Activated CD8-positive, alpha-beta memory T cell treated with anti-CD3 and anti-CD28 coated beads for 24 hours (primary cell): ENCODE measurements around the gene JMJD1C.
"Not testable (repeated sequence)": the region's sequence is repeated elsewhere in the genome, so short reads cannot be mapped to it uniquely, and the experiment has no call there.

Experiments
- DNase-seq: peaks from one replicate; pipeline ENCODE4 v3.0.0-alpha.2; 2020

Gene JMJD1C

GRCh38 chr10:63391812-63392211 lies 74.0 kb downstream of the JMJD1C start:
- no peak for DNase-seq

DNA sequence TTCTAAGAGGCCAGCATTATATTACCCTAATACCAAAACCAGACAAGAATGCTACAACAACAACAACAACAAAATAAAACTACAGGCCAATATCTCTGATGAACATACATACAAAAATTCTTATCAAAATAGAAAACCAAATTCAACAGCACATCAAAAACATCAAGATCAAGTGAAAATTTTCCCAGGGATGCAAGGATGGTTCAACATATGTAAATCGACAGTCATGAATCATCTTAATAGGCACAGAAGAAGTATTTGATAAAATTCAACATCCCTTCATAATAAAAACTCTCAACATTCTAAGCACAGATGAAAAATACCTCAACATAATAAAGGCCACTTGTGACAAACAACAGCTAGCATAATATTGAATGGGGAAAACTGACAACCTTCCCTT lies 75.3 kb downstream of the JMJD1C start:
- DNase-seq: no peak

DNA sequence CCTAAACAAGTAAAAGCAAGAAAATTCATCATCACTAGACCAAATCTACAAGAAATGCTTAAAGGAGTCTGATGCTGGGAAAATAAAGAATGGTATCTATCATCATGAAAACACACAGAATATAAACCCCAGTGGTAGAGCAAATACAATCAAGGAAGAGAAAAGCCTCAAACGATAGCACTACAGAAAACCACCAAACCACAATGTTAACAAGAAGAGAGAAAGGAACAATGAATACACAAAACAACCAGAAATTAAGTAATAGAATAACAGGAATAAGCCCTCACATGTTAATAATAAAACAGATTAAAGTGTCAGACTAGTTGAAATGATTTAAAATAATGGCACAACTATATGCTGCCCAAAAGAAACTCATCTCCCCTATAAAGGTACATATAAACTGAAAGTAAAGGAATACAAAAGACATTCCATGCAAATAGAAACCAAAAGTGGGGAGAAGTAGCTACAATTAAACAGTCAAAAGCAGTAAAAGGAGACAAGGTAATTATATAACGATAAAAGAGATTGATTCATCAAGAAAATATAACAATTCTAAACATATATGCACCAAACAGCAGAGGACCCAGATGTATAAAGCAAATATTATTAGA lies 77.3 kb downstream of the JMJD1C start:
- DNase-seq: no peak

GRCh38 chr10:63385254-63385653 lies 80.5 kb downstream of the JMJD1C start:
- no peak for DNase-seq

GRCh38 chr10:63384675-63385074 lies 81.1 kb downstream of the JMJD1C start:
- no peak for DNase-seq

- DNase-seq: no peak
These were observed 81.8 kb downstream of the JMJD1C start for GRCh38 chr10:63384001-63384400.

- DNase-seq: no peak
These were observed 82.6 kb downstream of the JMJD1C start for GRCh38 chr10:63383141-63383540.

- DNase-seq: no peak
These were observed 83.7 kb downstream of the JMJD1C start for GRCh38 chr10:63382066-63382465.

DNA sequence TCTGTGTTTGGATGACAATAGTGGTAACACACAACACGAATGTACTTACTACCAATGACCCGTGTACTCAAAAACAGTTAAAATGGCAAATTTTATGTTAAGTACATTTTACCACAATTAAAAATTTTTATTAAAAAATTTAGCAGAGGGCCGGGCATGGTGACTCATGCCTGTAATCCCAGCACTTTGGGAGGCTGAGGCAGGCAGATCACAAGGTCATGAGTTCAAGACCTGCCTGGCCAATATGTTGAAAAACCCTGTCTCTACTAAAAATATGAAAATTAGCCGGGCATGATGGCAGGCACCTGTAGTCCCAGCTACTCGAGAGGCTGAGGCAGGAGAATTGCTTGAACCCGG lies 88.5 kb downstream of the JMJD1C start:
- not testable (repeated sequence) for DNase-seq

GRCh38 chr10:63376560-63377304 lies 89.0 kb downstream of the JMJD1C start:
- DNase-seq: no peak

- no peak for DNase-seq
These were observed 89.9 kb downstream of the JMJD1C start for GRCh38 chr10:63375859-63376258.

DNA sequence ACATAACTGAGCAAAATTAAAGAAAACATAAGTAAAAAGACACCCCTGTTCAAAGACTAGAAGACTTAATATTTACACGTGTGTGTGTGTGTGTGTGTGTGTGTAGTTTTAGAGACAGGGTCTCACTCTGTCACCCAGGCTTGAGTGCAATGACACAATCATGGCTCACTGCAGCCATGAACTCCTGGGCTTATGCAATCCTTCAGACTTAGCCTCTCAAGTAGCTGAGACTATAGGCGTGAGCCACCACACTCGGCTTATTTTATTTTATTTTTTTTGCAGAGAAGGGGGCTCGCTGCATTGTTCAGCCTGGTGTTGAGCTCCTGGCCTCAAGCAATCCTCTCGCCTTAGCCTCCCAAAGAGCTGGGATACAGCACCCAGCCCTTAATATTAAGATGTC lies 90.3 kb downstream of the JMJD1C start:
- no peak for DNase-seq

DNA sequence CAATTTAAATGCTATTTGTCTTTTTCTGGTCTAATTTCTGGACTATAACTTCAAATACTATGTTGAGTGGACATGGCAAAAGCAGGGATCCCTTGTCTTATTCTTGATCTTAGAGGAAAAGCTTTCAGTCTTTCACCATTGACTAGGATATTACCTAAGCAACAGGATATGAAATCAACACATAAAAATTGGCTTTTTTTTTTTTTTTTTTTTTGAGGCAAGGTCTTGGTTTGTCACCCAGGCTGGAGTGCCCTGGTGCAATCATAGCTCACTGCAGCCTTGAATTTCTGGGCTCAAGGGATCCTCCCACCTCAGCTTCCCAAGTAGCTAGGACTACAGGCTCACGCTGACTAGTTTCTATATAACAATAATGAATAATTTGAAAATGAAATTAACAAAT lies 90.8 kb downstream of the JMJD1C start:
- DNase-seq: no peak

DNA sequence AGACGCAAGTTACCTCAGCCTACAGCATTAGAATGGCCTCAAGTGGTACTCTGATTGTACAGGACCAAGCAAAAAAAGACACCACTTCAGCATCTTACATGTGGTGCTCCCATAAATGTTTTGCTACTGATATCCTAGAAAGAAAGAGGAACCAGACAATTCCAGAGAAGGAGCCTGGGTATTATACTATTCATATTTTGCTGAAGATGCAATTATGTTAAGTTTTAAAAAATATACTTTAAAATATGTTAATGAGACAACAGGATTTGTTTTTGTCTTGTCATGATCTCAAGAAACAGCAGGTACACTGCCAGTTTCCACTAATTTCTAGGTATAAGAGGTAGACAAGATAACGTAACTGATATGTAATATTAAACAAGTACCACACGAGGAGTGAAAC lies 92.6 kb downstream of the JMJD1C start:
- DNase-seq: no peak

- no peak for DNase-seq
These were observed 96.1 kb downstream of the JMJD1C start for GRCh38 chr10:63369711-63370110.

DNA sequence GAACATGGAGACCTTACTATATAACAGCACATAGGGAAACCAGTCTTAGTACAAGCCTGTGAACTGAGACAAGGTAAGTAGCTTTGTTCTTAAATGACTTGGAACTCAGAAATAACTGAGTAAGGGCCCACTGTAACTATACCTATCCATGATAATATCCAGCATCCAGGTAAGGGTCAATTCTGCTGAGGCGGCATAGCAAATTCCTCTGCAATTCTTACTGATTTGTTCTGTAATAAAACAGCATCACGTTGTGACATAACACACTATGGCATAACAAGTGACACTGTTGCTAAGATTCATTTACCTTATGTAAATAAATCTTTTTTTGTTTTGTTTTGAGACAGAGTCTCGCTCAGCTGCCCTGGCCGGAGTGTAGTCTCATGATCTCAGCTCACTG lies 97.4 kb downstream of the JMJD1C start:
- DNase-seq: no peak

DNA sequence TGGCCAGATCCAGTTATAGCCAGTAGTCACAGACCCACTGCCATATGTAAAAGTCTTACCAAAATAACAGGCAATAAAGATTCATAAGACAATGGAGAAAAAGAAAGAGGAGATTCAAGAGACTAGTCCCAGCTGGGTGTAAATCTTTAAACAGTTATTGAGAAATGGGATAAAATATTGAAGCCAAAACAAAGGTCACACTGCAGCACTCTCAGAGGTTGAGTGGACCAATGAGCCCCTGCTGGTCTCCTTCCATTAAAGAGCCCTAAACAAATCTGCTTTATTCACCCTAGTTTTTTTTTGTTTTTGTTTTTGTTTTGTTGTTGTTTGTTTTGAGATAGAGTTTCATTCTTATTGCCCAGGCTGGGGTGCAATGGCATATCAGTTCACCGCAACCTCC lies 98.8 kb downstream of the JMJD1C start:
- no peak for DNase-seq

DNA sequence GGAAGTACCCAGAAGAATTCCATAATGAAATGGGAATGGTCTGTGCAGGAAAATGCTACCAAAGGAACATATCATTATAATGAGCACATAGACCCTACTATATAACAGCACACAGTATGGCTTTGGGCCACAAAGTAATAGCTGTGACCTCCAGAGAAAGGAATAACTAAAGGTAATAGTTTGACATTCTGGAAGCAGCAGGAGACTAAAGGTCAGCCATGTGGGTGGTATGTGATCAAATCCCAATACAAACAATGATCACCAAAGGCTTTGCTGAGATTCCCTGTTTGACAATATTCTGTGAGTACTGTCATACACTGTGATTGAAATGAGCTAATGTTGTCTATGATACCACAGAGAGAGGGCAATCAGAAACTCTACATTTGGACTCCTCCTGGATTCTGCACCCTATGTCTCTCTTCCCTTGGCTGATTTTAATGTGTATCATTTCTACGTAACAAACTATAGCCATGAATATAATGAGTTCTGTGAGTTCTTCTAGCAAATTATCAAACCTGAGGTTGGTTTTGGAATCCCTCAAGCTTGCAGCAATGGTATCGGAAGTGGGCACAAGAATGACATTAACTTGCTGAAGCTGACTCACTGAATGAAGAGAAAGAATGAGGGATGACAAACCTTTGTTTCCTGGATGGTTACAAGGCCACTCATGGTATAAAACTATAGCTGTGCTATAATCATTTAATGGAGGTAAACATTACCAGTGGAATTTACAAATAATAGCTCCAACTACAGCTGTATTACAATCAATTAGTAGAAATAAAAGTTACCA lies 99.6 kb downstream of the JMJD1C start:
- DNase-seq: no peak

DNA sequence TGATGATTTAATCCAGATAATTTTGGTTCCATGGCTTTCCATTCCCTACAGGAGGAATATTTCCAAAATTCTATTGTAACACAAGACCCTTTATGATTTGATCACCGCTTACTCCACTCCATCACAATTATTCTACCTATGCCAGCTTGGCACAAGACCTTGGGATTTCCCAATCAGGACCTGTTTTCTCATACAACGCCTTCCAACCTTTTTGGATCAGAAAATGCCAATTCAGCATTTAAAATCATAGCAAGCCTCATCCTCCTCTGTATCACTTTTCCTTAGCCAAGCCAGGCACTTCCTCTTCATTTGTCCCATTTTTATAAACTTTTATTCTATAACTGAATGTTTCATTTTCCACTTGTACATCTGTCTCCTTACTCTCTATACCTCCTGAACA lies 100.9 kb downstream of the JMJD1C start:
- no peak for DNase-seq

DNA sequence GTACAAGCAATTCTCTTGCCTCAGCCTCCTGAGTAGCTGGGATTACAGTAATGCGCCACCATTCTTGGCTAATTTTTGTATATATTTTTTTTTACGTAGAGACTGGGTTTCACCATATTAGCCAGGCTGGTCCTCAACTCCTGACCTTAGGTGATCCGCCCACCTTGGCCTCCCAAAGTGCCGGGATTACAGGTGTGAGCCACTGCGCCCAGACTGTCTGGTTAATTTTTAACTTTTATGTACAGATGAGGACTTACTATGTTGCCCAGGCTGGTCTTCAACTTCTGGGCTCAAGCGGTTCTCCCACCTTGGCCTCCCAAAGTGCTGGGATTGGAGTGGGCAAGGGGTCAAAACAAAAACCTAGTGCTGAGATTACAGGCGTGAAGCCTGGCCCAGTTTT lies 101.8 kb downstream of the JMJD1C start:
- DNase-seq: no peak

GRCh38 chr10:63355682-63356081 lies 110.1 kb downstream of the JMJD1C start:
- no peak for DNase-seq

DNA sequence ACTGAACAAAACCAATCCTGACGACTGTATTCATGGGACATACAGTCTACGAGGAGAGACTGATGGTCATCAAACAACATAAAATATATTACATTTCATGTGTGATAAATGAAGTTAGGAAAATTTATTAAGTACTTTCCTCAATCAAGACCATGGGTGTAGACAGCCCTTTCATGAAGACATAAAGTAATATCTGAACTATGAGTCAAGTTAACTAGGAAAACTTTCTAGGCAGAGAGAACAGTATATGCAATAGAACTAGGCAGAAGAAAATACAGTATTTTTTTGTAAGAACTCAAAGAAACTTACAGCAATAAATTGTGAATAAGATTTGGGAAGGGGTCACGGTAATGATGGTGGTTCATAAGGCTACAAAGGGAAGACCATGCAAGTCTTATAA lies 112.8 kb downstream of the JMJD1C start:
- DNase-seq: no peak

DNA sequence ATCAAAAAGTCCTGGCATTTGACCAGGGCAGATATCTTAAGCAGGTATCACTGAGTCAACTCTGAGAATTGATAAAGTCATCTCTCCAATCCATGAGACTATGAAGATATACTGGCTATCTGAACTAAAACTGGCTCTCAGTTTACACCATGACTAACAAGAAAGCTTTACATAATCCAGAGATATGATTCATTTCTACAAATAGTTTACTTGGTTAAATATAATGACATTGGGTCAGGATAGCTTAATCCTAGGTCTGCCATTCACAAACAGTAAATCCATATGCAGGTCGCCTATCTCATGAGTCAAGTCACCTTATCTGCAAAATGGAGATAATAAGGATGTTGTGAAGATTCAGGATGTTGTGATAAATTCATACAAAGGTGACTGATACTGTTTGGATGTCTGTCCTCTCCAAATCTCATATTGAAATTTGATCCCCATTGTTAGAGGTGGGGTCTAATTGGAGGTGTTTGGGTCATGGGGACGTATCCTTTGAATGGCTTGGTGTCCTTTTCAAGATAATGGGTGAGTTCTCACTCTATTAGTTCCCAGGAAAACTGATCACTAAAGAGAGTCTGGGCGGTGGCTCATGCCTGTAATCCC lies 117.4 kb downstream of the JMJD1C start:
- DNase-seq: no peak

DNA sequence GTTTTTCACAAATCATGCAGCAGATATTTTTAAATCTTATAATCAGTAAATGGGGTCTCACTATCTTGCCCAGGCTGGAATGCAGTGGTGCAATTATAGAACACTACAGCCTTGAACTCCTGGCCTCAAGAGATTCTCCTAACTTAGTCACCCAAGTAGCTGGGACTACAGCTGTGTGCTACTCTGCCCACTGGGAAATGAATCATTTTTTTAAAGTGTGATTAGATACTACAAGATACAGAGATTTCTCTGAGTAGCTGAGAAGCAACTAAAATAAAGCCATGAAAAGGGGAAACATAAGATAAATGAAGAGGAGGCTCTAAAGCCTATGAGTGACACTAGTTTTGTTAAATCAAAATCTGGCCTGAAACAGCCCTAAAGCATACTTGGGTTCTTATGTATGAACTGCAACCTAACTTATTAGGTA lies 119.7 kb downstream of the JMJD1C start:
- DNase-seq: no peak
